ENCODE results near the gene SMIM7.

Gene SMIM7

GRCh38 chr19:16659832-16660708 is at the start of gene SMIM7:
Gene SMIM7 (minus strand): TSS chr19:16660144. CDS start chr19:16660110, 34 bp downstream.
- DNase-seq (ENCODE audit: extremely low read depth, insufficient read length): peak; percentile 97
- peak; percentile 38 for TF ChIP-seq CTCF (IDR thresholded peaks at IDR 0.05; ENCODE audit: insufficient read depth, low read length, poor library complexity, severe bottlenecking)
- Histone ChIP-seq H3K27me3 (replicated peaks; ENCODE audit: control insufficient read depth, insufficient read depth, low read length) (no peaks in the 10 kb centered on the region), H3K4me3 (replicated peaks; ENCODE audit: low read depth, low read length) (peak within 1 kb of the TSS; percentile 76), H3K36me3 (ENCODE audit: control insufficient read depth, insufficient read depth, low read length) (peaks cover 18% of the 10 kb centered on the region)

- DNase-seq (ENCODE audit: extremely low read depth, insufficient read length): no peak
- no peaks in the 10 kb centered on the region for H3K27me3 ChIP-seq (replicated peaks; ENCODE audit: control insufficient read depth, insufficient read depth, low read length)
- TF ChIP-seq CTCF (IDR thresholded peaks at IDR 0.05; ENCODE audit: insufficient read depth, low read length, poor library complexity, severe bottlenecking): no peak
- no peak overlapping the region for H3K4me3 ChIP-seq (replicated peaks; ENCODE audit: low read depth, low read length)
- no peaks in the 10 kb centered on the region for H3K36me3 ChIP-seq (ENCODE audit: control insufficient read depth, insufficient read depth, low read length)
Observed at GRCh38 chr19:16703677-16704076, 43.7 kb upstream of the SMIM7 start.

GRCh38 chr19:16702123-16702522 is 42.2 kb upstream of the SMIM7 start:
- no peak for DNase-seq (ENCODE audit: extremely low read depth, insufficient read length)
- no peak for TF ChIP-seq CTCF (IDR thresholded peaks at IDR 0.05; ENCODE audit: insufficient read depth, low read length, poor library complexity, severe bottlenecking)

GRCh38 chr19:16698914-16699313 is 39.0 kb upstream of the SMIM7 start:
- H3K27me3 ChIP-seq (replicated peaks; ENCODE audit: control insufficient read depth, insufficient read depth, low read length): no peaks in the 10 kb centered on the region
- TF ChIP-seq CTCF (IDR thresholded peaks at IDR 0.05; ENCODE audit: insufficient read depth, low read length, poor library complexity, severe bottlenecking): no peak
- no peaks in the 10 kb centered on the region for H3K36me3 ChIP-seq (ENCODE audit: control insufficient read depth, insufficient read depth, low read length)
- H3K4me3 ChIP-seq (replicated peaks; ENCODE audit: low read depth, low read length): no peak overlapping the region
- DNase-seq (ENCODE audit: extremely low read depth, insufficient read length): no peak

More at GRCh38 chr19:16702123-16702522, 42.2 kb upstream of the SMIM7 start:
- Histone ChIP-seq H3K36me3 (ENCODE audit: control insufficient read depth, insufficient read depth, low read length) (no peaks in the 10 kb centered on the region), H3K4me3 (replicated peaks; ENCODE audit: low read depth, low read length) (no peak overlapping the region), H3K27me3 (replicated peaks; ENCODE audit: control insufficient read depth, insufficient read depth, low read length) (no peaks in the 10 kb centered on the region)

GRCh38 chr19:16688084-16688483 is 28.1 kb upstream of the SMIM7 start:
- Histone ChIP-seq H3K4me3 (replicated peaks; ENCODE audit: low read depth, low read length) (no peak overlapping the region), H3K27me3 (replicated peaks; ENCODE audit: control insufficient read depth, insufficient read depth, low read length) (no peaks in the 10 kb centered on the region)

More at GRCh38 chr19:16688084-16688483, 28.1 kb upstream of the SMIM7 start:
- no peak for TF ChIP-seq CTCF (IDR thresholded peaks at IDR 0.05; ENCODE audit: insufficient read depth, low read length, poor library complexity, severe bottlenecking)
- peaks cover 5% of the 10 kb centered on the region for H3K36me3 ChIP-seq (ENCODE audit: control insufficient read depth, insufficient read depth, low read length)
- no peak for DNase-seq (ENCODE audit: extremely low read depth, insufficient read length)

Data from GM06990 (cell line).